ENCODE results near the gene DCLK1.

The DCLK1 gene

DNA sequence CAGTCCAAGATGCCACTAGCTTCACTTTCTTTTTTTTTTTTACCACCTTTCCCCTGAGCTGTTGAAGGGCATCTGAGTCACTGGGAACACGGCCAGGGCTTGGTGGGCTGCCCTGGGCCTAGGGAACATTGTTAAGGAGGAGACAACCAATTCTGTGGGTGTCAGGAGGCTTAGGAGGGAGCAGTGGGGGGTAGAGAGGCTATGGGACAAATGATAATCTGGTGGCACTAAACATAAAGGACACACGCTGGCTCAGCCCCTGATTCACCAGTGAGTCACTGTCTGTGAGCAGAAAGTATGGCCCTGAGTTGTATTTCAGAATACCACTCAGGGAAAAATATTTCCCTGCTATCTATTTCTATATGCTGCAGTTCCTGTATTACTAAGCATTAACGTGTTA, 207.8 kb downstream of the DCLK1 start:
- Histone ChIP-seq H3K27ac (ENCODE audit: low read depth, low read length, severe bottlenecking) (peak overlapping the region; percentile 62), H3K9me3 (ENCODE audit: control insufficient read depth, low read length) (no peaks in the 10 kb centered on the region), H3K4me3 (ENCODE audit: extremely low read depth, insufficient read depth, low read length, poor library complexity, severe bottlenecking) (no peak overlapping the region), H3K4me1 (ENCODE audit: control insufficient read depth, insufficient read depth, low read length, poor library complexity, severe bottlenecking) (peaks cover 20% of the 10 kb centered on the region), H3K36me3 (ENCODE audit: control insufficient read depth, insufficient read depth, low read length) (no peaks in the 10 kb centered on the region)
- WGBS, 2 experiments (ENCODE audit: insufficient coverage in 2 of 2) = 32% methylated on average over 3 of the region's 3 CpGs; no CpG with 5 or more reads in 1 of the 2 experiments

DNA sequence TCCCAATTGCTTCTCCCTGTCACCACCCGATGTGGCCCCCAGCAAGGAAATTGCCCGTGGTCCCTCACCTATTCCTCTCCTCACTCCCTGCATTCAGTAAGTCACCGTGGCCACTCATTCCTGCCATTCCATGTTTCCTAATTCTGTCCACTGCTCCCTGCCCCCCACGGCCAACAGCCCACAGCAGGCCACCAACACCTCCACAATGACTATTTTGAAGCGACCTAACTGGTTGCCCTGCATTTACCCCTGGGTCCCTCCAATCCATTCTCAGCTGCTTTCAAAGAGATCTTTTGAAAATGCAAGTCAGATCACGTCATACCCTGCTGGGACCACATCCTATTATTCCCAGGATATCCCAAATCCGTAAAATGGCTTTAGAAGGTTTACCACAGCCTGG, 210.4 kb downstream of the DCLK1 start:
- Histone ChIP-seq H3K27ac (ENCODE audit: low read depth, low read length, severe bottlenecking) (no peak overlapping the region), H3K4me1 (ENCODE audit: control insufficient read depth, insufficient read depth, low read length, poor library complexity, severe bottlenecking) (peaks cover 23% of the 10 kb centered on the region), H3K9me3 (ENCODE audit: control insufficient read depth, low read length) (no peaks in the 10 kb centered on the region), H3K36me3 (ENCODE audit: control insufficient read depth, insufficient read depth, low read length) (no peaks in the 10 kb centered on the region), H3K4me3 (ENCODE audit: extremely low read depth, insufficient read depth, low read length, poor library complexity, severe bottlenecking) (no peak overlapping the region)
- 76 to 77% methylated on average over 7 of the region's 7 CpGs for WGBS, 2 experiments (ENCODE audit: insufficient coverage in 2 of 2)

DNA sequence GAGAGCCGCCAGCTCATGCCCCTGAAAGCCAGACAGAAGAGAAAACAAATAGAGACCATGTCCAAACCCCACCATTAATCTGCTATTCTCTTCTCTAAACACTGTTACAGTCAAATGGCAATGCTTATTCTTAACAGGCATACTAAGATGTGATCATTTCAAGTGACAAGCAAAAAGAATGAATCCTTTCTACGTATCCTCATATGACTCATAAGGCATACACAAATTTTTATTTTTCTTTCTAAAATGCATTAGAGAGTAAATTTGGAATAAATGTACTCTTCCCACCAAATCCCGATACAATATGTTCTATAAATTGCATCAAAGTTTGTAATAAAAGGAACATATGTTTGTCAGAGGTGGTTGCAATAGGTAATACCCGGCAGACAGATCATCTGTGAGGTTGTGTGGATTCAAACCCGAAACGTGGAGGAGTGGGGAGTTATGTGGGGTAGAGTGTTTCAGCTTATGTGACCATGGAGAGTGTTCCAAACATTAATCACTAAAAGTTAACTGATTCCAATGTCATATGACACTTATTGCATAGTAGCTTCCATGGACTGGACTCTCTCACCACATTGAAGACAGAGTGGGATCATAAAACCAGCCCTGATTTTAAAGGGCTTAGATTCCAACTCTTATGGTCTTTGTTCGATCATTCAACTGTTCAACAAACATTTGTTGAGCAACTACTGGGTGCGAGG, 213.1 kb downstream of the DCLK1 start:
- no peaks in the 10 kb centered on the region for H3K36me3 ChIP-seq (ENCODE audit: control insufficient read depth, insufficient read depth, low read length)
- H3K9me3 ChIP-seq (ENCODE audit: control insufficient read depth, low read length) = no peaks in the 10 kb centered on the region
- no peak overlapping the region for H3K4me3 ChIP-seq (ENCODE audit: extremely low read depth, insufficient read depth, low read length, poor library complexity, severe bottlenecking)
- no peak overlapping the region for H3K27ac ChIP-seq (ENCODE audit: low read depth, low read length, severe bottlenecking)
- WGBS, 2 experiments (ENCODE audit: insufficient coverage in 2 of 2) = 84 to 93% methylated on average over 3 of the region's 8 CpGs
- H3K4me1 ChIP-seq (ENCODE audit: control insufficient read depth, insufficient read depth, low read length, poor library complexity, severe bottlenecking) = peaks cover 14% of the 10 kb centered on the region

DNA sequence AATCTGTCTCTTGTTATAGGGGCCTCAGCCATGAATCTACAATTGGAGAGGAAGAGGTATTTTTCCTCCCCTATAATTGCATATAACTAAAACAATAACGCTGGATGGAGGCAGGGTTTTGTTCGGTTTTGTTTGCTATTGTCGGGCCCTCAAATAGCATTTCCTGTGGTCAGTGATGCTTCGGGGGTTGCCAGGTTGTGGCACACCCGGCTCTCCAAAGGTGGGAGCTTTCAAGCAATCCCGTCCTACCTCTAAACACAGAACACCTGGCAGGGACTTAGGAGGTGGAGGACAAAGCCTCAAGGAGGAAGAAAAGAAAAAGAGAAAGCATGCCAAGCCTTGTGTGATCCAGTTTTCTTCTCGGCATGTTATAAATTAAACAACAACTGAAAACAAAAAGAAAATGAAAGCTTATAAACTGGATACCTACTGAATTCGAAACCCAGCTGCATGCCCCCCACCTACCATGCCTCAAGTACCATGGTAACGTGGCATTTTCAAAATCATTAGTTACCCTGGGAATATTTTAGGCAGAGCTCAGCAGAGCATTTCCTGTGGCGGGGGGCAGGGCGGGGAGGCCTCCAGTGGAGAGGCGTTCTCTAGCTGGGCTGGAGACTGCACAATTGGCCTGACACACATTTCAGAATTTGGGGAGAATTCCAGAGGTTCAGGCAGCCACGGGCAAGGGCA, 213.8 kb downstream of the DCLK1 start:
- Histone ChIP-seq H3K4me3 (ENCODE audit: extremely low read depth, insufficient read depth, low read length, poor library complexity, severe bottlenecking) (no peak overlapping the region), H3K9me3 (ENCODE audit: control insufficient read depth, low read length) (no peaks in the 10 kb centered on the region), H3K27ac (ENCODE audit: low read depth, low read length, severe bottlenecking) (peak overlapping the region; percentile 36), H3K36me3 (ENCODE audit: control insufficient read depth, insufficient read depth, low read length) (no peaks in the 10 kb centered on the region), H3K4me1 (ENCODE audit: control insufficient read depth, insufficient read depth, low read length, poor library complexity, severe bottlenecking) (peaks cover 9% of the 10 kb centered on the region)
- 57 to 72% methylated on average over 3 to 5 of the region's 13 CpGs for WGBS, 2 experiments (ENCODE audit: insufficient coverage in 2 of 2)

DNA sequence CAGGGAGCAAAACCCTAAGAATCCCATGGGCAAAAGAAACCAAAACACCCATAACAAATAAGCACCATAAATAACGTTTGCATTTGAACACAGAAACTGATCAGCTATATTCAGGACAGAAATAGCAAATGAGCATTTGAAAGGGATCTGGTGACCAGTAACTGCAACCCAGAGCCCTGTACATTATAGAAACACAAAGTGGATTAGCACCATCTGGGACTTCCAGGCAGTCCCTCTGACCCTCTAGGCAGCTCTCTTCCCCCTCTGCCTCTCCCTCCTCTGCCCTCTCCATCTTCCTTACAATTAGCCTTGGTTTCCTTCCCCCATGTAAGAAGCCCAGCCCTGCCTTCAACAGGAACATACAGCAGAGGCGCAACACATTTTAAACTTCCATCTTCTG, 215.0 kb downstream of the DCLK1 start:
- Histone ChIP-seq H3K4me1 (ENCODE audit: control insufficient read depth, insufficient read depth, low read length, poor library complexity, severe bottlenecking) (peaks cover 9% of the 10 kb centered on the region), H3K4me3 (ENCODE audit: extremely low read depth, insufficient read depth, low read length, poor library complexity, severe bottlenecking) (no peak overlapping the region), H3K36me3 (ENCODE audit: control insufficient read depth, insufficient read depth, low read length) (no peaks in the 10 kb centered on the region), H3K27ac (ENCODE audit: low read depth, low read length, severe bottlenecking) (no peak overlapping the region), H3K9me3 (ENCODE audit: control insufficient read depth, low read length) (no peaks in the 10 kb centered on the region)
- WGBS, 2 experiments (ENCODE audit: insufficient coverage in 2 of 2) = 63 to 100% methylated on average over 1 to 2 of the region's 2 CpGs

DNA sequence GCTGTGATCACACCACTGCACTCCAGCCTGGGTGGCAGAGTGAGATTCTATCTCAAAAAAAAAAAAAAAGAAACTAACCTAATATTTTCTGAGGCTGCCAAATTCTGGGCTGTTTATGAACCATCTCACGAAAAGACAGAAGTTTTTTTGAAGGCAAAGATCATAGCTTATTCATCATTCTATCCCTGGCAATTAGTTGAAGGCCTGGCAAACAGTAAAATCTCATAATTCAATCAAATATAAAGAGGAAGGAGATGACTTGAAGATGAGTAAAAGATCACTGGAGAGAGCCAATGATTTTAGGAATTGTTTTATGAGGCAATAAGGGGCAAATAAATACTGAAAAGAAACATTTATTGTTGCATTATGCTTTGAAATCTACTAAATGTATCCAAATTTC, 216.5 kb downstream of the DCLK1 start:
- no CpG with 5 or more reads among the region's 1 CpG for WGBS, 2 experiments (ENCODE audit: insufficient coverage in 2 of 2)

DNA sequence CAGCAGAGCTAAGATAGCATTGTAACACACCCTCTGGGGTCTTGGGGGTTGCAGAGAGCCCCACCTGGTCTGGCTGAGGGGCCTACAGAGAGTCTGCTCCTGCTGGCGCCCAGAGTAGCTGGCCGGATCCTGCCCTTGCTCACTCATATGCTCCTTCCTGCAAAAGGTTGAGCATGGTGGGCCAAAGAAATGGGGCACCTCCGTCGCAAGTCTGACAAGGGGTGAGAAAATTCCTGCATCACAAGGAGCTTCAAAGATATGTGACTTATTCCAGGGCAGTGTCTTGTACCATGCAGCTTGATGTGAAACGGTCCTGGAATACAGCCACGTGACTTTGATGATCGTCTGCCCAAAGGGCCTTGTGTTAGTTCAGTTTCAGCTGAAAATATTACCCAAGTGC, 218.3 kb downstream of the DCLK1 start:
- H3K36me3 ChIP-seq (ENCODE audit: control insufficient read depth, insufficient read depth, low read length) = no peaks in the 10 kb centered on the region
- H3K9me3 ChIP-seq (ENCODE audit: control insufficient read depth, low read length) = no peaks in the 10 kb centered on the region
- H3K27ac ChIP-seq (ENCODE audit: low read depth, low read length, severe bottlenecking) = no peak overlapping the region
- H3K4me3 ChIP-seq (ENCODE audit: extremely low read depth, insufficient read depth, low read length, poor library complexity, severe bottlenecking) = no peak overlapping the region
- 73 to 95% methylated on average over 5 of the region's 7 CpGs for WGBS, 2 experiments (ENCODE audit: insufficient coverage in 2 of 2)
- peaks cover 9% of the 10 kb centered on the region for H3K4me1 ChIP-seq (ENCODE audit: control insufficient read depth, insufficient read depth, low read length, poor library complexity, severe bottlenecking)

More for the DNA sequence above, 216.5 kb downstream of the DCLK1 start:
- H3K4me1 ChIP-seq (ENCODE audit: control insufficient read depth, insufficient read depth, low read length, poor library complexity, severe bottlenecking) = peaks cover 9% of the 10 kb centered on the region
- H3K9me3 ChIP-seq (ENCODE audit: control insufficient read depth, low read length) = no peaks in the 10 kb centered on the region
- H3K27ac ChIP-seq (ENCODE audit: low read depth, low read length, severe bottlenecking) = no peak overlapping the region
- no peaks in the 10 kb centered on the region for H3K36me3 ChIP-seq (ENCODE audit: control insufficient read depth, insufficient read depth, low read length)
- H3K4me3 ChIP-seq (ENCODE audit: extremely low read depth, insufficient read depth, low read length, poor library complexity, severe bottlenecking) = no peak overlapping the region

DNA sequence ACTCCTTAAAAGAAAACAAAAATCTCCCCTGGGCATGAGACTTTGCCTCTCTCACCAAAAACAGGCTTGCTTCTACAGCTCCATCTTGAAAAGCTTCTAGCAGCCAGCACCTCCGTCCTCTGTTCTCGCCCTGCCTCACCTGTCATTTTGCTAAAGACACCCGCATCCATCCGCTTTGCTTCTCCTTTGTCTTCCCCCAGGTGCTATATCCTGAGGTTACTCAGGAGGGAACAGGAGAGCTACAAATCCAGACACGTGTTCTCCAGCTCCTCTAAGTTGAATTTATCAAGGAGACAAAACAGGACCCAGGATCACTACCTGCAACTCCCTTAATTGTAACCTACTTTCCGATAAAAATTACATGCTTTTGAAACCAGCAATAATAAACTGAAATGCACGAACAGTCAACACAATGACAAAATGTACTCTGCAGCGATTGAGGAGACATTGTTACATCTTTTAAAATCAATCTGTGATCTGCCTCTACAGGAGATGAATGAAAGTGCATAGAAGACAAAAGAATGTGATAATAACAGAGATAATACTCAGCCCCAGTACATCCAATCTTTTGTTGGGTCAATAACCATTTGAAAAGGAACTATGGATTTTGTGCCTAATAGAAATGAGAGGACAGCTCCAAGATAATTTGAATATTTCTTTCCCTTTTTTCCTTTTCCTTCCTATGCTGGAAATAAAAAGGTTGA, 221.2 kb downstream of the DCLK1 start:
- H3K27ac ChIP-seq (ENCODE audit: low read depth, low read length, severe bottlenecking) = no peak overlapping the region
- H3K9me3 ChIP-seq (ENCODE audit: control insufficient read depth, low read length) = no peaks in the 10 kb centered on the region
- no peaks in the 10 kb centered on the region for H3K36me3 ChIP-seq (ENCODE audit: control insufficient read depth, insufficient read depth, low read length)
- H3K4me1 ChIP-seq (ENCODE audit: control insufficient read depth, insufficient read depth, low read length, poor library complexity, severe bottlenecking) = no peaks in the 10 kb centered on the region
- no peak overlapping the region for H3K4me3 ChIP-seq (ENCODE audit: extremely low read depth, insufficient read depth, low read length, poor library complexity, severe bottlenecking)
- WGBS, 2 experiments (ENCODE audit: insufficient coverage in 2 of 2) = 80 to 85% methylated on average over 5 to 7 of the region's 8 CpGs

DNA sequence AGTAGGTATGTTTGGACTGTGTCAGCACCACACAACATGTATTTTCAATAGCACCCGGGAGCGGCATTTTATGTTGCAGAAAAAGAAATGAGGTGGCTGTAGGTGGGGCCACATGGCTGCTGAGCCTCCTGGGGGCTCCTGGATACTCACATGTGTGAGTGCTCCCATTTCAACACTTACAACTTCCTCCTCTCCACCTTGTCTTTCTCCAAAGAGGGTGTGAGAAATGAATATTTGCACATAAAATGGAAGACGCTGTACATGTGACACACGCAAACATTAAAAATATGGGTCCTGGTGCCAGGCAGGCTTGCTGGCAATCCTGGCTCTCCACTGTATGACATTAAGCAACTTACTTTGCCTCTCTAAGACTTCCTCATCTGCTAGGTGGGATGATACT, 222.1 kb downstream of the DCLK1 start:
- Histone ChIP-seq H3K27ac (ENCODE audit: low read depth, low read length, severe bottlenecking) (no peak overlapping the region), H3K36me3 (ENCODE audit: control insufficient read depth, insufficient read depth, low read length) (no peaks in the 10 kb centered on the region), H3K4me3 (ENCODE audit: extremely low read depth, insufficient read depth, low read length, poor library complexity, severe bottlenecking) (no peak overlapping the region), H3K9me3 (ENCODE audit: control insufficient read depth, low read length) (no peaks in the 10 kb centered on the region), H3K4me1 (ENCODE audit: control insufficient read depth, insufficient read depth, low read length, poor library complexity, severe bottlenecking) (no peaks in the 10 kb centered on the region)
- 73% methylated on average over 2 of the region's 4 CpGs; no CpG with 5 or more reads in 1 of the 2 experiments for whole genome bisulfite sequencing, 2 experiments (ENCODE audit: insufficient coverage in 2 of 2)

DNA sequence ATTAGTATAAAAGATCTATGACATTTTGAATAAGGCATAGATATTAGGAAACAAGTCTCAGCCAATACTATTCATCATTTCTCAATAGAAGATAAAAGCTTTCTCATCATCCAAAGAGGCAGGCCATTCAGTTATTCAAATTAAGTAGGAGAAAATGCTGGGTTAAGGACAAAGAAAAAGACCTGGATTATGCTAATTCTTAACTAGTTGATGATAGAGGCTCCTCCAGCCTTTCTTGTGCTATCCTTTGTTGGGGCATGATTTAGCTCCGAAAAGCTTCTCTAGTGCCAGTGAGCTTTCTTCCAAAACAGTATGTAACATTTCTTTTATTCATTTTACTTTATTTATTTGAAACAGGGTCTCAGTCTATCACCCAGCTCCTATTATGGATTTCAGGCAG, 223.0 kb downstream of the DCLK1 start:
- Histone ChIP-seq H3K36me3 (ENCODE audit: control insufficient read depth, insufficient read depth, low read length) (no peaks in the 10 kb centered on the region), H3K27ac (ENCODE audit: low read depth, low read length, severe bottlenecking) (no peak overlapping the region), H3K9me3 (ENCODE audit: control insufficient read depth, low read length) (no peaks in the 10 kb centered on the region), H3K4me1 (ENCODE audit: control insufficient read depth, insufficient read depth, low read length, poor library complexity, severe bottlenecking) (no peaks in the 10 kb centered on the region), H3K4me3 (ENCODE audit: extremely low read depth, insufficient read depth, low read length, poor library complexity, severe bottlenecking) (no peak overlapping the region)
- 67% methylated on average over 1 of the region's 1 CpG; no CpG with 5 or more reads in 1 of the 2 experiments for WGBS, 2 experiments (ENCODE audit: insufficient coverage in 2 of 2)
